Measurements from ENCODE around the gene TRPM2. TPM values are rescaled to one million over a fixed set of nuclear protein-coding genes. Genes with fewer than 3 reads are reported as not detected.

Gene TRPM2
- total and polyA plus RNA-seq, 2 of the 4 experiments (the other 2 are of a cell fraction) = not detected

- TF ChIP-seq RFX5 (IDR thresholded peaks at IDR 0.05; ENCODE audit: low read depth, low read length) = no peak
- no peak for TF ChIP-seq POLR2A (IDR thresholded peaks at IDR 0.05; ENCODE audit: low read depth, low read length)
- TF ChIP-seq RAD21 (IDR thresholded peaks at IDR 0.05; ENCODE audit: low read length) = no peak
- no peak for TF ChIP-seq MAZ (IDR thresholded peaks at IDR 0.05; ENCODE audit: borderline replicate concordance, low read depth, low read length)
- TF ChIP-seq NFE2L2 (IDR thresholded peaks at IDR 0.05; ENCODE audit: low read depth, low read length) = no peak
- no peak for TF ChIP-seq RCOR1 (IDR thresholded peaks at IDR 0.05; ENCODE audit: insufficient replicate concordance, low read length)
- no peak for TF ChIP-seq BHLHE40 (IDR thresholded peaks at IDR 0.05; ENCODE audit: low read depth, low read length)
- Histone ChIP-seq H3K56ac (ENCODE audit: extremely low read depth, insufficient read depth, low read length) (no peak overlapping the region), H2BK15ac (ENCODE audit: low read depth, low read length) (no peak overlapping the region), H4K91ac (ENCODE audit: insufficient read depth, low read depth, low read length) (no peak overlapping the region), H3K4me3 (ENCODE audit: insufficient read depth, low read depth, low read length) (no peak overlapping the region), H2BK20ac (ENCODE audit: low read depth, low read length) (no peak overlapping the region), H3K23ac (ENCODE audit: low read depth, low read length) (no peak overlapping the region), H3K14ac (replicated peaks; ENCODE audit: low read depth, low read length) (no peak overlapping the region), H2AK9ac (replicated peaks; ENCODE audit: low read depth, low read length, poor library complexity) (no peak overlapping the region), H4K5ac (ENCODE audit: low read depth, low read length) (no peak overlapping the region), H2BK120ac (ENCODE audit: low read depth, low read length) (no peak overlapping the region), H3K4ac (ENCODE audit: low read depth, low read length) (no peak overlapping the region), H4K20me1 (ENCODE audit: insufficient read depth, low read length) (no peaks in the 10 kb centered on the region), H2BK5ac (ENCODE audit: low read depth, low read length, poor library complexity, severe bottlenecking) (no peak overlapping the region), H2AFZ (replicated peaks; ENCODE audit: low read length, poor library complexity) (no peak overlapping the region), H3K9me1 (ENCODE audit: insufficient read depth, low read length) (no peaks in the 10 kb centered on the region), H3K9me3 (ENCODE audit: control insufficient read depth, insufficient read depth, low read length) (peaks cover 17% of the 10 kb centered on the region; the same call in 1 of the 2 replicates), H3K4me2 (ENCODE audit: low read depth, low read length) (no peak overlapping the region), H3K4me1 (ENCODE audit: control insufficient read depth, insufficient read depth, low read length) (no peaks in the 10 kb centered on the region), H3K79me1 (ENCODE audit: low read depth in 1 of 2, low read length in 2 of 2) (no peaks in the 10 kb centered on the region), H3K36me3 (ENCODE audit: control insufficient read depth, insufficient read depth, low read length) (no peaks in the 10 kb centered on the region), H3K27ac (ENCODE audit: insufficient read depth, low read length) (no peak overlapping the region), H3K18ac (ENCODE audit: low read depth, low read length) (no peak overlapping the region), H3K9ac (ENCODE audit: low read depth, low read length) (no peak overlapping the region), H4K8ac (ENCODE audit: low read depth in 2 of 2, low read length in 2 of 2) (no peak overlapping the region), H2AK5ac (ENCODE audit: low read depth, low read length) (no peak overlapping the region), H3K27me3 (ENCODE audit: control insufficient read depth, insufficient read depth, low read length) (no peaks in the 10 kb centered on the region)
- DNase-seq (no peak), ATAC-seq (ENCODE audit: low read depth) (no peak)
- intact Hi-C loops (cut with micrococcal nuclease) = no loop called here
- dilution Hi-C loops (cut with HindIII; ENCODE audit: low sequenced_read_pairs, unreplicated experiment) = no loop called here
- 50% methylated on average over 1 of the region's 13 CpGs; no CpG with 5 or more reads in 1 of the 2 experiments for WGBS, 2 experiments (ENCODE audit: extremely low coverage in 2 of 2, insufficient read length in 1 of 2)
- ChIA-PET POLR2A (ENCODE audit: unreplicated experiment) (no interaction called here), CTCF (no interaction called here)
- BruUV-seq (replicated peaks) = no TSS peak
- in situ Hi-C loops (cut with MboI; ENCODE audit: low sequenced_read_pairs) = no loop called here
Measured at GRCh38 chr21:44425895-44426662, 72.7 kb downstream of the TRPM2 start.

Data from IMR-90 (cell line).